NAMALWA (cell line): Measurements from ENCODE around the gene ZDHHC5.
"Not testable (repeated sequence)": the region's sequence is repeated elsewhere in the genome, so short reads cannot be mapped to it uniquely, and the experiment has no call there.

Experiments used
- DNase-seq: peaks from one replicate; pipeline ENCODE4 v3.0.0-alpha.2; 2015; ENCODE audit warnings: low spot score

The ZDHHC5 gene

GRCh38 chr11:57644748-57645688, 22.9 kb upstream of the ZDHHC5 start:
- DNase-seq = peak; percentile 88

- no peak for DNase-seq
These were observed 22.2 kb upstream of the ZDHHC5 start for GRCh38 chr11:57645689-57646085.

GRCh38 chr11:57646194-57646798, 21.6 kb upstream of the ZDHHC5 start:
- no peak for DNase-seq

- DNase-seq = no peak
These were observed 21.1 kb upstream of the ZDHHC5 start for GRCh38 chr11:57646799-57647303.

GRCh38 chr11:57647372-57647771, 20.5 kb upstream of the ZDHHC5 start:
- DNase-seq = no peak

GRCh38 chr11:57647960-57648800, 19.7 kb upstream of the ZDHHC5 start:
- DNase-seq = no peak

GRCh38 chr11:57648801-57649735, 18.8 kb upstream of the ZDHHC5 start:
- no peak for DNase-seq

- no peak for DNase-seq
These were observed 17.8 kb upstream of the ZDHHC5 start, which contains the start of gene YPEL4 for GRCh38 chr11:57649826-57650738. Gene YPEL4, minus strand, starts transcription at chr11:57649912. Its CDS starts 2,805 bp downstream, at chr11:57647107.

- DNase-seq = no peak
These were observed 17.2 kb upstream of the ZDHHC5 start for GRCh38 chr11:57650739-57651090.

- no peak for DNase-seq
These were observed 16.5 kb upstream of the ZDHHC5 start for GRCh38 chr11:57651408-57651807.

- not testable (repeated sequence) for DNase-seq
These were observed 15.7 kb upstream of the ZDHHC5 start for GRCh38 chr11:57652230-57652629.

GRCh38 chr11:57652662-57653061, 15.3 kb upstream of the ZDHHC5 start:
- no peak for DNase-seq

- DNase-seq = no peak
These were observed 14.8 kb upstream of the ZDHHC5 start for GRCh38 chr11:57653163-57653562.

GRCh38 chr11:57656885-57657193, 11.1 kb upstream of the ZDHHC5 start:
- DNase-seq = no peak

GRCh38 chr11:57657194-57658022, 10.5 kb upstream of the ZDHHC5 start, which contains the start of gene CLP1:
Gene CLP1, plus strand, starts transcription at chr11:57657762. Its CDS starts 1,715 bp downstream, at chr11:57659477.
- DNase-seq = peak; percentile 99

GRCh38 chr11:57658023-57658361, 9.9 kb upstream of the ZDHHC5 start:
- DNase-seq = peak; percentile 55

- DNase-seq = no peak
These were observed 8.2 kb upstream of the ZDHHC5 start for GRCh38 chr11:57659669-57660068.

- peak; percentile 66 for DNase-seq
These were observed 5.0 kb upstream of the ZDHHC5 start for GRCh38 chr11:57662893-57663292.

GRCh38 chr11:57663975-57664374, 3.9 kb upstream of the ZDHHC5 start:
- DNase-seq = no peak
